Measurements from ENCODE around the gene HOXA4.

The HOXA4 gene

GRCh38 chr7:27102581-27103442, 27.7 kb downstream of the HOXA4 start, which contains the start of gene HOXA2:
Gene HOXA2, minus strand, starts transcription at chr7:27102683. Its CDS starts 183 bp downstream, at chr7:27102500.
- DNase-seq, result no peak

- no peak for DNase-seq
These were observed 28.5 kb downstream of the HOXA4 start for GRCh38 chr7:27101957-27102580.

GRCh38 chr7:27101171-27101956, 29.2 kb downstream of the HOXA4 start:
- no peak for DNase-seq

GRCh38 chr7:27100694-27101170, 29.8 kb downstream of the HOXA4 start:
- no peak for DNase-seq

- DNase-seq, result no peak
These were observed 30.8 kb downstream of the HOXA4 start for GRCh38 chr7:27099453-27100370.

- no peak for DNase-seq
These were observed 31.7 kb downstream of the HOXA4 start for GRCh38 chr7:27098578-27099451.

- DNase-seq, result no peak
These were observed 32.6 kb downstream of the HOXA4 start for GRCh38 chr7:27097686-27098577.

GRCh38 chr7:27096768-27097514, 33.6 kb downstream of the HOXA4 start:
- DNase-seq, result no peak

GRCh38 chr7:27095897-27096767, 34.4 kb downstream of the HOXA4 start, which contains the start of gene HOXA1:
Gene HOXA1, minus strand, starts transcription at chr7:27096000. Its CDS starts 88 bp downstream, at chr7:27095912.
- DNase-seq, result peak; percentile 58

- DNase-seq, result no peak
These were observed 35.3 kb downstream of the HOXA4 start for GRCh38 chr7:27095050-27095896.

- no peak for DNase-seq
These were observed 36.1 kb downstream of the HOXA4 start for GRCh38 chr7:27094304-27095049.

GRCh38 chr7:27093184-27093895, 37.2 kb downstream of the HOXA4 start:
- DNase-seq, result no peak

GRCh38 chr7:27092819-27093110, 37.8 kb downstream of the HOXA4 start:
- no peak for DNase-seq

- no peak for DNase-seq
These were observed 38.4 kb downstream of the HOXA4 start for GRCh38 chr7:27091941-27092818.

GRCh38 chr7:27091105-27091504, 39.5 kb downstream of the HOXA4 start:
- no peak for DNase-seq
